H1 (cell line): Measurements from ENCODE around the gene HOXA10. TPM values are rescaled to one million over a fixed set of nuclear protein-coding genes. Genes with fewer than 3 reads are reported as not detected.
A peak's percentile ranks its signal among the peaks of the same experiment; 100 is the strongest.

Source experiments
- CTCF ChIA-PET: fragments of 300-600 bp; sonication (Branson Sonifier 250); formaldehyde crosslinking; loops from one replicate; lab custom pipeline; 2021; ENCODE audit not compliant: partially characterized antibody; lab: Charles Lee
- POLR2A ChIA-PET: fragments of 300-600 bp; sonication (Branson Sonifier 250); formaldehyde crosslinking; loops from one replicate; lab custom pipeline; 2021; ENCODE audit warnings: inconsistent platforms; ENCODE audit not compliant: partially characterized antibody; lab: Charles Lee
- DNase-seq, 2 experiments: peaks; one replicate each; pipeline versions ENCODE4 v3.0.0 to v3.0.0-alpha.2; 2010 to 2022; ENCODE audit warnings: low spot score in 2 of 2, low read depth in 1 of 2, mixed read lengths in 1 of 2
- FAIRE-seq: peaks from 2 replicates; lab custom pipeline; 2011; peaks lifted over from hg19 to GRCh38; lab: Jason Lieb, UNC
- H2AFZ ChIP-seq: 2 replicates; pipeline ENCODE4 v1.8.1; 2012; ENCODE audit warnings: low read length, inconsistent platforms
- H2AK5ac ChIP-seq: 2 replicates; pipeline ENCODE4 v1.6.1; 2013; ENCODE audit warnings: low read depth, low read length
- H2BK120ac ChIP-seq: replicated peaks from 2 replicates; pipeline ENCODE3; 2013; ENCODE audit warnings: low read depth, low read length, inconsistent platforms
- H2BK12ac ChIP-seq: 2 replicates; pipeline ENCODE4 v1.6.1; 2013; ENCODE audit warnings: low read depth, low read length
- H2BK15ac ChIP-seq: 2 replicates; pipeline ENCODE4 v1.6.1; 2013; ENCODE audit warnings: low read length
- H2BK20ac ChIP-seq: 2 replicates; pipeline ENCODE4 v1.6.1; 2013; ENCODE audit warnings: low read length
- H2BK5ac ChIP-seq: 2 replicates; pipeline ENCODE4 v1.6.1; 2013; ENCODE audit warnings: low read depth, low read length
- H3K14ac ChIP-seq: 2 replicates; pipeline ENCODE4 v1.6.1; 2013; ENCODE audit warnings: inconsistent platforms; ENCODE audit not compliant: insufficient read length
- H3K18ac ChIP-seq: 2 replicates; pipeline ENCODE4 v1.6.1; 2013; ENCODE audit warnings: low read length; ENCODE audit errors: extremely low read depth
- H3K23ac ChIP-seq: 2 replicates; pipeline ENCODE4 v1.6.1; 2013; ENCODE audit warnings: inconsistent platforms; ENCODE audit not compliant: insufficient read length
- H3K23me2 ChIP-seq: 2 replicates; pipeline ENCODE4 v1.6.1; 2013; ENCODE audit warnings: low read depth, low read length
- H3K27ac ChIP-seq: 2 replicates; pipeline ENCODE4 v1.6.1; 2011; ENCODE audit warnings: low read depth, low read length, inconsistent platforms
- H3K27me3 ChIP-seq, 4 experiments: replicated peaks in 1 of 4; 1 replicate in 1 of 4; 2 replicates in 3 of 4; pipeline versions ENCODE4 v1.6.1 to v1.8.1; 2011 to 2013; ENCODE audit warnings: low read length in 3 of 4, mild to moderate bottlenecking in 3 of 4, inconsistent platforms in 2 of 4, mixed read lengths in 2 of 4, moderate library complexity in 1 of 4; ENCODE audit not compliant: control insufficient read depth in 3 of 4, insufficient read depth in 3 of 4; ENCODE audit errors: extremely low read depth in 1 of 4
- H3K36me3 ChIP-seq, 4 experiments: 2 replicates each; pipeline versions ENCODE4 v1.6.1 to v1.8.1; 2011 to 2013; ENCODE audit warnings: mild to moderate bottlenecking in 4 of 4, low read length in 3 of 4, moderate library complexity in 2 of 4, control low read depth in 1 of 4, inconsistent platforms in 1 of 4; ENCODE audit not compliant: insufficient read depth in 4 of 4, control insufficient read depth in 2 of 4
- H3K4ac ChIP-seq: replicated peaks from 2 replicates; pipeline ENCODE3; 2013; ENCODE audit warnings: low read length, low read depth, mixed read lengths, inconsistent platforms; ENCODE audit not compliant: insufficient read length
- H3K4me1 ChIP-seq, 4 experiments: replicated peaks in 1 of 4; 1 replicate in 1 of 4; 2 replicates in 3 of 4; pipeline versions ENCODE4 v1.6.1 to v1.8.1; 2011 to 2013; ENCODE audit warnings: low read length in 3 of 4, inconsistent platforms in 2 of 4, mixed read lengths in 1 of 4; ENCODE audit not compliant: insufficient read depth in 4 of 4, control insufficient read depth in 3 of 4
- H3K4me2 ChIP-seq, 2 experiments: 2 replicates each; pipeline versions ENCODE4 v1.6.1 to v1.8.1; 2011 to 2013; ENCODE audit warnings: low read depth in 2 of 2, low read length in 2 of 2, control low read depth in 1 of 2, inconsistent platforms in 1 of 2, mild to moderate bottlenecking in 1 of 2; ENCODE audit not compliant: insufficient read depth in 1 of 2
- H3K4me3 ChIP-seq, 4 experiments: fragments of 200-600, 300-600 bp in 1 of 4; sonication (generic), shearing (Covaris generic), sonication (Bioruptor Twin) in 1 of 4; 2 replicates each; pipeline versions ENCODE4 v1.5.1 to v1.8.1; 2011 to 2016; ENCODE audit warnings: low read length in 4 of 4, low read depth in 3 of 4, control low read depth in 2 of 4, inconsistent platforms in 2 of 4, mild to moderate bottlenecking in 2 of 4, mixed read lengths in 1 of 4, moderate library complexity in 1 of 4; ENCODE audit not compliant: insufficient read depth in 2 of 4; ENCODE audit errors: extremely low read depth in 1 of 4
- H3K56ac ChIP-seq: replicated peaks from 2 replicates; pipeline ENCODE3; 2013; ENCODE audit warnings: low read depth, mild to moderate bottlenecking, mixed read lengths, low read length, inconsistent platforms; ENCODE audit not compliant: insufficient read length
- H3K79me1 ChIP-seq: 2 replicates; pipeline ENCODE4 v1.6.1; 2013; ENCODE audit warnings: low read depth, low read length, control low read depth
- H3K79me2 ChIP-seq, 2 experiments: 2 replicates each; pipeline versions ENCODE4 v1.6.1 to v1.8.1; 2012 to 2013; ENCODE audit warnings: low read length in 2 of 2, mild to moderate bottlenecking in 2 of 2, inconsistent platforms in 1 of 2; ENCODE audit not compliant: insufficient read depth in 2 of 2, control insufficient read depth in 1 of 2
- H3K9ac ChIP-seq, 4 experiments: replicated peaks in 1 of 4; 1 replicate in 1 of 4; 2 replicates in 3 of 4; pipeline versions ENCODE4 v1.6.1 to v1.8.1; 2011 to 2013; ENCODE audit warnings: low read depth in 3 of 4, low read length in 3 of 4, control low read depth in 2 of 4, mild to moderate bottlenecking in 2 of 4, moderate library complexity in 2 of 4, inconsistent platforms in 1 of 4; ENCODE audit errors: extremely low read depth in 1 of 4
- H3K9me3 ChIP-seq, 2 experiments: 2 replicates each; pipeline versions ENCODE4 v1.6.1 to v1.8.1; 2012 to 2013; ENCODE audit warnings: mild to moderate bottlenecking in 2 of 2, moderate library complexity in 2 of 2, control low read depth in 1 of 2, inconsistent platforms in 1 of 2, low read depth in 1 of 2, low read length in 1 of 2, mixed read lengths in 1 of 2; ENCODE audit not compliant: insufficient read depth in 2 of 2
- H4K20me1 ChIP-seq, 2 experiments: replicated peaks in 1 of 2; 2 replicates each; pipeline versions ENCODE3 to v1.8.1; 2011 to 2013; ENCODE audit warnings: inconsistent platforms in 2 of 2, low read length in 2 of 2, mild to moderate bottlenecking in 1 of 2; ENCODE audit not compliant: insufficient read depth in 2 of 2, control insufficient read depth in 1 of 2
- H4K5ac ChIP-seq: 2 replicates; pipeline ENCODE4 v1.6.1; 2013; ENCODE audit warnings: low read length, low read depth, mixed read lengths, inconsistent platforms; ENCODE audit not compliant: insufficient read length
- H4K8ac ChIP-seq: 2 replicates; pipeline ENCODE4 v1.8.0; 2013; ENCODE audit warnings: mild to moderate bottlenecking, moderate library complexity, low read length, inconsistent platforms; ENCODE audit not compliant: insufficient read depth; ENCODE audit errors: extremely low read depth
- H4K91ac ChIP-seq: replicated peaks from 2 replicates; pipeline ENCODE3; 2013; ENCODE audit warnings: low read length, mixed read lengths, inconsistent platforms; ENCODE audit not compliant: insufficient read length
- ASH2L ChIP-seq: fragments of 200-600, 300-600 bp; sonication (generic); IDR thresholded peaks from one replicate; pipeline ENCODE4 v1.7.1; 2017; ENCODE audit warnings: low read length
- CHD2 ChIP-seq: IDR thresholded peaks from 2 replicates; pipeline ENCODE4 v1.6.1; 2012; ENCODE audit warnings: low read length, improper control_type of control experiment
- CTBP2 ChIP-seq: IDR thresholded peaks from 2 replicates; pipeline ENCODE4 v1.7.0; 2011; ENCODE audit warnings: borderline replicate concordance, mild to moderate bottlenecking, moderate library complexity, mixed read lengths, low read length; ENCODE audit not compliant: insufficient read depth, insufficient read length
- CTCF ChIP-seq, 3 experiments: IDR thresholded peaks; 1 replicate in 2 of 3; 2 replicates in 1 of 3; pipeline versions ENCODE4 v1.5.1 to v1.6.1; 2011; ENCODE audit warnings: low read length in 3 of 3, mild to moderate bottlenecking in 3 of 3, inconsistent platforms in 2 of 3, low read depth in 1 of 3, moderate library complexity in 1 of 3; ENCODE audit not compliant: insufficient read depth in 1 of 3; ENCODE audit errors: control extremely low read depth in 1 of 3
- KDM5A ChIP-seq: fragments of 200-600 bp; IDR thresholded peaks from 2 replicates; pipeline ENCODE4 v1.7.1; 2012; ENCODE audit warnings: mild to moderate bottlenecking, low read length, inconsistent platforms, mixed read lengths
- NRF1 ChIP-seq: IDR thresholded peaks from 2 replicates; pipeline ENCODE4 v1.6.1; 2011; ENCODE audit warnings: mild to moderate bottlenecking, low read depth, low read length, improper control_type of control experiment
- RNF2 ChIP-seq: fragments of 200-900, 300-1000 bp; sonication (generic); IDR thresholded peaks from 2 replicates; pipeline ENCODE4 v1.7.1; 2016; ENCODE audit warnings: borderline replicate concordance, low read depth, mild to moderate bottlenecking, antibody characterized with exemption, low read length; ENCODE audit not compliant: poor library complexity, severe bottlenecking; ENCODE audit errors: missing control alignments
- SIX5 ChIP-seq: IDR thresholded peaks from 2 replicates; pipeline ENCODE4 v1.6.1; 2011; ENCODE audit warnings: mild to moderate bottlenecking, low read depth, low read length
- WGBS, 2 experiments: shearing (Covaris generic) in 1 of 2; methylation state at CpG; one replicate each; pipeline versions ENCODE4 v1.1.6 to v1.1.7; 2013 to 2015; ENCODE audit warnings: low lambda C conversion rate in 2 of 2, mixed read lengths in 2 of 2, inconsistent platforms in 1 of 2, low coverage in 1 of 2, missing lambda C conversion rate in 1 of 2; ENCODE audit not compliant: insufficient replicate concordance in 2 of 2, insufficient coverage in 1 of 2, insufficient read length in 1 of 2; ENCODE audit errors: extremely low coverage in 1 of 2, missing lambda C conversion rate in 1 of 2; 5-methylcytosine and 5-hydroxymethylcytosine counted together
- polyA plus RNA-seq, 7 experiments: library from polyadenylated mRNA; depleted of rRNA in 3 of 7; stranded (reverse) in 5 of 7; unstranded in 2 of 7; fragments of >200 nt in 5 of 7; fragments of 200-250 nt in 2 of 7; gene quantifications; 1 replicate in 5 of 7; 2 replicates in 1 of 7; 4 replicates in 1 of 7; pipeline versions ENCODE4 v1.2.1 to v1.2.3, GENCODE V29; 2011 to 2013; ENCODE audit warnings: missing spikeins in 2 of 7, mixed read lengths in 2 of 7
- total RNA-seq: library from RNA; stranded (reverse); fragmentation: NEBNext Ultra II Directional; extraction: Animal tissue kit (Norgen Biotek cat#: 25700); gene quantifications from 2 replicates; pipeline ENCODE4 v1.2.1, GENCODE V29; 2021

The HOXA10 gene
- total and polyA plus RNA-seq, 2 of the 8 experiments (the other 6 are each of a cell fraction or from before 2014, with no cell fraction given): not detected

GRCh38 chr7:27168265-27168947 is 5.7 kb downstream of the HOXA10 start:
- POLR2A ChIA-PET: no interaction called here
- Histone ChIP-seq H3K4ac (no peak overlapping the region), H3K9ac (no peak overlapping the region), H2AFZ (no peak overlapping the region), H3K79me2 (no peaks in the 10 kb centered on the region), H3K36me3 (peaks cover 0 to 21% (median 0%) of the 10 kb centered on the region in 4 experiments; a peak in 1 of 8 replicates), H3K14ac (no peak overlapping the region), H3K9me3 (peaks cover 0 to 6% of the 10 kb centered on the region in 2 experiments; a peak in 1 of 4 replicates), H2AK5ac (peak overlapping the region; percentile 75; the same call in 1 of the 2 replicates), H3K18ac (no peak overlapping the region), H3K27ac (no peak overlapping the region), H3K4me1 (peaks cover 0 to 8% (median 1%) of the 10 kb centered on the region in 4 experiments; a peak in 4 of 7 replicates), H4K20me1 (peaks cover 27 to 46% of the 10 kb centered on the region in 2 experiments), H4K8ac (peak overlapping the region; percentile 72), H2BK5ac (no peak overlapping the region), H2BK12ac (0 out of 2 replicates have a peak overlapping the region, but pooled peaks have one; percentile 39), H3K23ac (no peak overlapping the region), H3K27me3 (peaks cover 95 to 100% (median 100%) of the 10 kb centered on the region in 4 experiments), H4K5ac (no peak overlapping the region), H2BK20ac (no peak overlapping the region; the same call in 1 of the 2 replicates), H3K23me2 (no peaks in the 10 kb centered on the region), H3K4me3 (no peak overlapping the region), H2BK120ac (no peak overlapping the region), H3K56ac (no peak overlapping the region), H2BK15ac (peak overlapping the region; percentile 46; the same call in 1 of the 2 replicates), H3K4me2 (no peak overlapping the region), H4K91ac (no peak overlapping the region), H3K79me1 (no peaks in the 10 kb centered on the region)
- no peak for DNase-seq
- WGBS, 2 experiments: 18% methylated on average over 24 of the region's 25 CpGs; no CpG with 5 or more reads in 1 of the 2 experiments
- CTCF ChIA-PET: interaction anchor here (0.7 to 5.2 kb wide), 11 partner anchors 9 to 487 kb away, joined by 3 to 29 read pairs (median 4); partner anchors contain the start of genes HOXA3 and HOXA5
- FAIRE-seq: no peak
- TF ChIP-seq CTCF (IDR thresholded peaks at IDR 0.05; ENCODE audit: control extremely low read depth in 1 of 3, insufficient read depth in 1 of 3, low read depth in 1 of 3, low read length in 3 of 3) (no peak), CHD2 (no peak), ASH2L (no peak), NRF1 (no peak), CTBP2 (no peak), KDM5A (no peak), RNF2 (peak; percentile 69), SIX5 (no peak)
